Measurements from ENCODE around the gene SIX5. TPM values are rescaled to one million over a fixed set of nuclear protein-coding genes. Genes with fewer than 3 reads are reported as not detected.

SIX5 gene
- polyA plus RNA-seq, 2 of the 4 experiments (the other 2 are of a cell fraction): 8.9 to 24.7 TPM

GRCh38 chr19:45769821-45770191 is 754 bp upstream of the SIX5 start:
- Histone ChIP-seq H3K4me1 (peaks cover 18% of the 10 kb centered on the region), H3K4me3 (peak overlapping the region; percentile 45), H3K4me2 (peak overlapping the region; percentile 86), H3K9me3 (no peaks in the 10 kb centered on the region), H3K27ac (peak overlapping the region; percentile 71 to 87)
- CTCF ChIA-PET: interaction anchor here (0.6 to 74.3 kb wide), 27 partner anchors 14 to 1118 kb away, joined by 3 to 2204 read pairs (median 7); partner anchors contain the start of genes DMPK, DMWD, FBXO46 and FOXA3
- ATAC-seq (peak; percentile 6 to 7; a peak in 4 of 6 replicates), FAIRE-seq (no peak), DNase-seq (ENCODE audit: low read depth in 1 of 2, low spot score in 1 of 2) (peak; percentile 41 to 70)
- 3% methylated on average over 28 of the region's 28 CpGs for WGBS (ENCODE audit: missing lambda C conversion rate)
- POLR2A ChIA-PET: interaction anchor here (0.6 to 4.5 kb wide), 24 partner anchors 8 to 183 kb away, joined by 3 to 68 read pairs (median 6); partner anchors contain the start of genes DMPK, DMWD, FBXO46 and IRF2BP1
- TF ChIP-seq KDM5A (IDR thresholded peaks at IDR 0.05) (peak; percentile 54; the same call in 1 of the 2 replicates), MAZ (IDR thresholded peaks at IDR 0.05; ENCODE audit: borderline replicate concordance, low read depth, low read length) (0 out of 2 replicates have a peak, but pooled peaks have one; percentile 29), SREBF2 (IDR thresholded peaks at IDR 0.05) (no peak), RARB (CRISPR knock-in tag; IDR thresholded peaks at IDR 0.05) (no peak), HES2 (IDR thresholded peaks at IDR 0.05) (no peak), MAX (IDR thresholded peaks at IDR 0.05) (no peak), PBX3 (IDR thresholded peaks at IDR 0.05) (peak; percentile 14; the same call in 1 of the 2 replicates), TFCP2L1 (CRISPR knock-in tag; IDR thresholded peaks at IDR 0.05) (0 out of 2 replicates have a peak, but pooled peaks have one; percentile 52), ZNF302 (CRISPR knock-in tag; IDR thresholded peaks at IDR 0.05) (no peak), NFE2L2 (conservative IDR thresholded peaks at IDR 0.05; ENCODE audit: low read length) (no peak), BCL3 (IDR thresholded peaks at IDR 0.05) (peak; percentile 27; the same call in 1 of the 3 replicates), GATA3 (IDR thresholded peaks at IDR 0.05; ENCODE audit: borderline replicate concordance) (no peak; the same call in 1 of the 2 replicates), RFX5 (IDR thresholded peaks at IDR 0.05) (no peak), E2F6 (IDR thresholded peaks at IDR 0.05; ENCODE audit: borderline replicate concordance, low read depth) (0 out of 2 replicates have a peak, but pooled peaks have one; percentile 9), POLR2A (IDR thresholded peaks at IDR 0.05; ENCODE audit: low read length) (peak; percentile 14), ZFP36 (IDR thresholded peaks at IDR 0.05; ENCODE audit: borderline replicate concordance, partially characterized antibody) (no peak)

- peaks cover 18% of the 10 kb centered on the region for H3K4me1 ChIP-seq
- ChIA-PET CTCF (interaction anchor here (0.6 to 74.3 kb wide), 15 partner anchors 12 to 177 kb away, joined by 3 to 2204 read pairs (median 22); partner anchors contain the start of genes DMPK, DMWD, FBXO46 and FOXA3), POLR2A (interaction anchor here (0.9 to 4.5 kb wide), 15 partner anchors 8 to 184 kb away, joined by 3 to 68 read pairs (median 10); partner anchors contain the start of genes DMPK, DMWD, FBXO46 and OPA3)
- H3K27ac ChIP-seq: peak overlapping the region; percentile 93 to 99
- no peak for FAIRE-seq
- ATAC-seq: peak in 1 of 2 experiments; percentile 8; a peak in 3 of 6 replicates
- H3K9me3 ChIP-seq: no peaks in the 10 kb centered on the region
- peak overlapping the region; percentile 78 for H3K4me3 ChIP-seq
- peak overlapping the region; percentile 84 for H3K4me2 ChIP-seq
- peak in 1 of 2 experiments; percentile 60; a peak in 1 of 4 replicates for TF ChIP-seq CEBPB (IDR thresholded peaks at IDR 0.05)
- no peak for TF ChIP-seq RNF2 (IDR thresholded peaks at IDR 0.05; ENCODE audit: borderline replicate concordance, low read depth)
- TF ChIP-seq HDAC2 (IDR thresholded peaks at IDR 0.05): no peak
- no peak for TF ChIP-seq ESRRA (IDR thresholded peaks at IDR 0.05; ENCODE audit: borderline replicate concordance, low read length)
- no peak for TF ChIP-seq E2F6 (IDR thresholded peaks at IDR 0.05; ENCODE audit: borderline replicate concordance, low read depth)
- TF ChIP-seq MAZ (IDR thresholded peaks at IDR 0.05; ENCODE audit: borderline replicate concordance, low read depth, low read length): 0 out of 2 replicates have a peak, but pooled peaks have one; percentile 10
- no peak for TF ChIP-seq ZNF302 (CRISPR knock-in tag; IDR thresholded peaks at IDR 0.05)
- no peak for TF ChIP-seq USF2 (IDR thresholded peaks at IDR 0.05)
- DNase-seq (ENCODE audit: low read depth in 1 of 2, low spot score in 1 of 2): peak; percentile 65 to 79
- WGBS (ENCODE audit: missing lambda C conversion rate): 0% methylated on average over 20 of the region's 33 CpGs
These were observed 433 bp downstream of the SIX5 start for GRCh38 chr19:45768655-45768983.

Measured in A549 (cell line).